OCI-LY7 (cell line): Measurements from ENCODE around the gene PRSS48.
"Not testable (repeated sequence)": the region's sequence is repeated elsewhere in the genome, so short reads cannot be mapped to it uniquely, and the experiment has no call there.

ENCODE experiments used
- EZH2phosphoT487 ChIP-seq: fragments of 200-600 bp; sonication (generic); IDR thresholded peaks from 2 replicates; pipeline ENCODE4 v1.6.1; 2018; ENCODE audit warnings: low read depth, borderline replicate concordance, mild to moderate bottlenecking, mixed run types, antibody characterized with exemption, low read length, moderate library complexity, mixed read lengths
- TF ChIP-seq, protein P1 (sequence below): fragments of 200-600 bp; sonication (generic); conservative IDR thresholded peaks from 2 replicates; pipeline ENCODE4 v1.5.1; 2014; ENCODE audit warnings: mild to moderate bottlenecking, antibody characterized with exemption, low read length, moderate library complexity, mixed read lengths

DNA sequence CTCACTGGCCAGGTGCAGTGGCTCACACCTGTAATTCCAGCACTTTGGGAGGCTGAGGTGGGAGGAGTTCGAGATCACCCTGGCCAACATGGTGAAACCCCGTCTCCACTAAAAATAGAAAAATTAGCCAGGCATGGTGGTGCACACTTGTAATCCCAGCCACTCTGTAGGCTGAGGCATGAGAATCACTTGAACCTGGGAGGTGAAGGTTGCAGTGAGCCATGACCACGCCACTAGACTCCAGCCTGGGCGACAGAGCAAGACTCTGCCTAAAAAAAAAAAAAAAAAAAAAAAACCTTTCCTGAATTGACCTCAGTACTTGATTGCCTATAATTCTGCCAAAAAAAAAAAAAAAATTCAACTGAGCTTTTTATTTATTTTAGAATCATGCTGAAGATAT is 45.2 kb downstream of the PRSS48 start:
- TF ChIP-seq, protein P1, sequence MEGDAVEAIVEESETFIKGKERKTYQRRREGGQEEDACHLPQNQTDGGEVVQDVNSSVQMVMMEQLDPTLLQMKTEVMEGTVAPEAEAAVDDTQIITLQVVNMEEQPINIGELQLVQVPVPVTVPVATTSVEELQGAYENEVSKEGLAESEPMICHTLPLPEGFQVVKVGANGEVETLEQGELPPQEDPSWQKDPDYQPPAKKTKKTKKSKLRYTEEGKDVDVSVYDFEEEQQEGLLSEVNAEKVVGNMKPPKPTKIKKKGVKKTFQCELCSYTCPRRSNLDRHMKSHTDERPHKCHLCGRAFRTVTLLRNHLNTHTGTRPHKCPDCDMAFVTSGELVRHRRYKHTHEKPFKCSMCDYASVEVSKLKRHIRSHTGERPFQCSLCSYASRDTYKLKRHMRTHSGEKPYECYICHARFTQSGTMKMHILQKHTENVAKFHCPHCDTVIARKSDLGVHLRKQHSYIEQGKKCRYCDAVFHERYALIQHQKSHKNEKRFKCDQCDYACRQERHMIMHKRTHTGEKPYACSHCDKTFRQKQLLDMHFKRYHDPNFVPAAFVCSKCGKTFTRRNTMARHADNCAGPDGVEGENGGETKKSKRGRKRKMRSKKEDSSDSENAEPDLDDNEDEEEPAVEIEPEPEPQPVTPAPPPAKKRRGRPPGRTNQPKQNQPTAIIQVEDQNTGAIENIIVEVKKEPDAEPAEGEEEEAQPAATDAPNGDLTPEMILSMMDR = not testable (repeated sequence)
- TF ChIP-seq EZH2phosphoT487 = not testable (repeated sequence)
